Spleen (tissue), 11 donors: ENCODE data around the gene DLG2. TPM values are rescaled to one million over a fixed set of nuclear protein-coding genes. Genes with fewer than 3 reads are reported as not detected.
"Not testable (repeated sequence)": the region's sequence is repeated elsewhere in the genome, so short reads cannot be mapped to it uniquely, and the experiment has no call there.

Experiments used
- DNase-seq: peaks from one replicate; pipeline ENCODE4 v3.0.0-alpha.2; 2020
- H3K27ac ChIP-seq, 8 donors: fragments of 200-600 bp; sonication (generic) in 7 of 8; 1 replicate in 4 of 8; 2 replicates in 4 of 8; pipeline versions ENCODE4 v1.5.0 to v1.8.0; 2016 to 2021; ENCODE audit warnings: inconsistent platforms in 4 of 8, mild to moderate bottlenecking in 4 of 8, moderate library complexity in 1 of 8
- H3K27me3 ChIP-seq, 7 donors: fragments of 200-600 bp; sonication (generic) in 6 of 7; replicated peaks in 1 of 7; 1 replicate in 4 of 7; 2 replicates in 3 of 7; pipeline versions ENCODE4 v1.5.0 to v1.8.0; 2016 to 2021; ENCODE audit warnings: inconsistent platforms in 3 of 7, mild to moderate bottlenecking in 1 of 7
- H3K36me3 ChIP-seq, 6 donors: fragments of 200-600 bp; sonication (generic) in 5 of 6; 1 replicate in 4 of 6; 2 replicates in 2 of 6; pipeline versions ENCODE4 v1.5.0 to v1.8.0; 2016 to 2021; ENCODE audit warnings: inconsistent platforms in 2 of 6
- H3K4me1 ChIP-seq, 6 donors: fragments of 200-600 bp; sonication (generic) in 5 of 6; 1 replicate in 3 of 6; 2 replicates in 3 of 6; pipeline versions ENCODE4 v1.5.0 to v1.8.0; 2016 to 2021; ENCODE audit warnings: inconsistent platforms in 3 of 6
- H3K4me3 ChIP-seq, 8 donors: fragments of 200-600 bp; sonication (generic) in 7 of 8; 1 replicate in 4 of 8; 2 replicates in 4 of 8; pipeline versions ENCODE4 v1.5.0 to v1.8.0; 2016 to 2021; ENCODE audit warnings: inconsistent platforms in 4 of 8, mild to moderate bottlenecking in 4 of 8, moderate library complexity in 2 of 8
- H3K9me3 ChIP-seq, 8 donors: fragments of 200-600 bp; sonication (generic) in 7 of 8; 1 replicate in 4 of 8; 2 replicates in 4 of 8; pipeline versions ENCODE4 v1.5.0 to v1.8.0; 2016 to 2021; ENCODE audit warnings: inconsistent platforms in 4 of 8
- POLR2A ChIP-seq, 3 donors: fragments of 450-650 bp; IDR thresholded peaks; one replicate each; pipeline ENCODE4 v1.5.1; 2017; ENCODE audit warnings: antibody characterized with exemption in 3 of 3, mild to moderate bottlenecking in 1 of 3
- POLR2AphosphoS5 ChIP-seq, 3 donors: sonication (generic); formaldehyde crosslinking; IDR thresholded peaks; one replicate each; pipeline ENCODE4 v1.5.1; 2017; ENCODE audit warnings: antibody characterized with exemption in 3 of 3
- WGBS, 5 donors: extraction: QIAGEN DNeasy Blood & Tissue Kit in 3 of 5; methylation state at CpG; one replicate each; pipeline versions ENCODE4 v1.1.5 to v1.1.7; 2013 to 2018; 5-methylcytosine and 5-hydroxymethylcytosine counted together
- intact Hi-C: fragments of 100-400 bp; cut with DNase I; formaldehyde crosslinking; loops from one replicate; pipeline ENCODE4 v1.15.0; 2023; ENCODE audit warnings: low total_unique reads
- polyA plus RNA-seq, 3 donors: library from polyadenylated mRNA; stranded (reverse); fragments of 200-250 nt; gene quantifications; one replicate each; pipeline ENCODE4 v1.2.1, GENCODE V29; 2013
- total RNA-seq, 7 donors: library from RNA; depleted of rRNA in 3 of 7; stranded (reverse); fragments of >200 nt in 3 of 7; fragmentation: NEBNext Ultra II Directional in 4 of 7; extraction: Animal tissue kit (Norgen Biotek cat#: 25700) in 4 of 7; gene quantifications; one replicate each; pipeline versions ENCODE4 v1.1.0 to v1.2.1, GENCODE V29; 2016 to 2021
- TF ChIP-seq, protein P1 (sequence below), 11 experiments: fragments of 200-600 bp in 7 of 11; fragments of 450-650 bp in 4 of 11; sonication (generic) in 4 of 11; IDR thresholded peaks in 8 of 11; conservative IDR thresholded peaks in 3 of 11; 1 replicate in 7 of 11; 2 replicates in 4 of 11; pipeline versions ENCODE4 v1.4.0 to v1.8.0; 2016 to 2021; ENCODE audit warnings: antibody characterized with exemption in 11 of 11, inconsistent platforms in 4 of 11, mild to moderate bottlenecking in 1 of 11
- donor health status: healthy with polysubstance abuse.
- donor health status: DM: no; HTN: no; CAD: no; lungs with moderate emphysema.
- donor health status: DM: no; HTN: no; CAD: no.
- donor health status: Bipolar disorder and iron deficiency.
- donor health status: healthy.
- donor health status: DM: no; HTN: no; CAD: no.
- donor health status: DM: yes; HTN: yes; CAD: no.

The DLG2 gene
- total and polyA plus RNA-seq, 10 donors, result 0.43 to 12.7 (median 7.9) TPM

DNA sequence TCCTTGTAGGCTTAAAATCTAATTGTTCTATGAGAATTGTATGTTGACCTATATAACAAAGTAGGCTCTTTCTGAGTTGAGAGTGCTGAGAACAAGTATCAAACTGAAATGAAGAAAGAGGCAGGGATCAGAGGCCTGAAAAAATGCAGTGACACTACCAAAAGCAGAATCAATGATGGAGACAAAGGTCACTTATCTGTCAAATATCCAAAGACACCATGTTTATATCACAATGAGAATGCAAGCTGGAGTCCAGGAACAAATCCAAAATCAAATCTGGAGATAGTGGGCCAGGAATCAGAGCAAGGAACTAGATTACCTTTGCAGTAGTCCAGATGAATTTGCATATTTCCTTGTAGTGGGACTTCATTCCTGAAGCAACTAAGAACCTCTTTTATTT is 377.7 kb downstream of the DLG2 start:
- Histone ChIP-seq H3K36me3 (no peaks in the 10 kb centered on the region), H3K27me3 (no peaks in the 10 kb centered on the region), H3K4me3 (no peak overlapping the region), H3K27ac (no peak overlapping the region), H3K9me3 (peaks cover 0 to 17% (median 9%) of the 10 kb centered on the region in 8 donors), H3K4me1 (no peaks in the 10 kb centered on the region)
- intact Hi-C loops, result no loop called here
- TF ChIP-seq POLR2A (IDR thresholded peaks at IDR 0.05) (no peak), POLR2AphosphoS5 (IDR thresholded peaks at IDR 0.05) (no peak)
- TF ChIP-seq, protein P1, sequence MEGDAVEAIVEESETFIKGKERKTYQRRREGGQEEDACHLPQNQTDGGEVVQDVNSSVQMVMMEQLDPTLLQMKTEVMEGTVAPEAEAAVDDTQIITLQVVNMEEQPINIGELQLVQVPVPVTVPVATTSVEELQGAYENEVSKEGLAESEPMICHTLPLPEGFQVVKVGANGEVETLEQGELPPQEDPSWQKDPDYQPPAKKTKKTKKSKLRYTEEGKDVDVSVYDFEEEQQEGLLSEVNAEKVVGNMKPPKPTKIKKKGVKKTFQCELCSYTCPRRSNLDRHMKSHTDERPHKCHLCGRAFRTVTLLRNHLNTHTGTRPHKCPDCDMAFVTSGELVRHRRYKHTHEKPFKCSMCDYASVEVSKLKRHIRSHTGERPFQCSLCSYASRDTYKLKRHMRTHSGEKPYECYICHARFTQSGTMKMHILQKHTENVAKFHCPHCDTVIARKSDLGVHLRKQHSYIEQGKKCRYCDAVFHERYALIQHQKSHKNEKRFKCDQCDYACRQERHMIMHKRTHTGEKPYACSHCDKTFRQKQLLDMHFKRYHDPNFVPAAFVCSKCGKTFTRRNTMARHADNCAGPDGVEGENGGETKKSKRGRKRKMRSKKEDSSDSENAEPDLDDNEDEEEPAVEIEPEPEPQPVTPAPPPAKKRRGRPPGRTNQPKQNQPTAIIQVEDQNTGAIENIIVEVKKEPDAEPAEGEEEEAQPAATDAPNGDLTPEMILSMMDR (IDR thresholded peaks at IDR 0.05 in 8 of 11, conservative IDR thresholded peaks at IDR 0.05 in 3 of 11), result no peak
- DNase-seq, result no peak

DNA sequence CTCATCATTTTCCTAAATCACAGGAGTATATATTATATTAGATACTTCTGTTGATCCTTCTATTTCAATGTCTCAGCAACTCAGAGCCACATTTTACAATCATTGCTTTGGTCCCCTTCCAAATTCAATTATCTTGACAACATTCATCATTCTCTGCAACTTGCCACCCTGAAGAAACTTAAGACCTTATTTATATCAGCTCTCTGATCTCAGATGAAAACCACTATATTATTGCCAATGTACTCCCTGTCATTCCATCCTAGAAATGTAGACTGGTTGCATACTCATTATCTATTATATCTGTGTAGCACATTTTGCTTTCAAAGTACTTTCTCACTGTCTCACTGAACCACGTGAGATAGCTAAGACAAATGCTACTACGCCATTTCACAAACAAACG is 379.3 kb downstream of the DLG2 start:
- WGBS, 5 donors, result 80 to 91% (median 90%) methylated on average over 3 of the region's 3 CpGs
- intact Hi-C loops, result no loop called here
- Histone ChIP-seq H3K36me3 (no peaks in the 10 kb centered on the region), H3K9me3 (peaks cover 0 to under 1% (median 0%) of the 10 kb centered on the region in 8 donors), H3K4me3 (no peak overlapping the region), H3K27ac (no peak overlapping the region), H3K4me1 (no peaks in the 10 kb centered on the region), H3K27me3 (no peaks in the 10 kb centered on the region)
- DNase-seq, result no peak
- TF ChIP-seq POLR2A (IDR thresholded peaks at IDR 0.05) (no peak), POLR2AphosphoS5 (IDR thresholded peaks at IDR 0.05) (no peak)
- TF ChIP-seq, protein P1 (IDR thresholded peaks at IDR 0.05 in 8 of 11, conservative IDR thresholded peaks at IDR 0.05 in 3 of 11), result no peak

DNA sequence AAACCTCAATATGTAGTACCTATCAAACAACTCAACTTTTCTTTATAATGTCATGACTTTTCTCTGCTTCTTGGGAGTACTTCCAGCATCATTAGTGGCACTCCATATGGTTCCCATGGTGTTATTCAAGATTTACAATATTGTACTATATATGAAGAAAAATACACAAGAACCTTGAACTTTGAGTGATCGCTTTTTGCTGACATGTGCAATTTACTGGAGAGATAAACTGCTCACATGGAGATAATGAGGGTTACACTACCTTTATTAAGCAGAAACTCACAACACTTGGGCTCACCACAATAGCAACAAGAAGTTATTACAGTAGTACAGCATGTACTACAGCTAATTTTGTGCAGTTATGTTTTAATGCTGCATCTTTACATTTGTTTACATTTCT is 388.2 kb downstream of the DLG2 start:
- H3K36me3 ChIP-seq, result no peaks in the 10 kb centered on the region
- H3K27me3 ChIP-seq, result no peaks in the 10 kb centered on the region
- no peak for DNase-seq
- peaks cover 0 to 21% (median 15%) of the 10 kb centered on the region in 8 donors for H3K9me3 ChIP-seq
- no peak overlapping the region for H3K4me3 ChIP-seq
- intact Hi-C loops, result no loop called here
- TF ChIP-seq POLR2AphosphoS5 (IDR thresholded peaks at IDR 0.05), result no peak
- WGBS, 5 donors, result 82 to 93% (median 88%) methylated on average over 1 of the region's 1 CpG
- no peaks in the 10 kb centered on the region for H3K4me1 ChIP-seq
- no peak overlapping the region for H3K27ac ChIP-seq

DNA sequence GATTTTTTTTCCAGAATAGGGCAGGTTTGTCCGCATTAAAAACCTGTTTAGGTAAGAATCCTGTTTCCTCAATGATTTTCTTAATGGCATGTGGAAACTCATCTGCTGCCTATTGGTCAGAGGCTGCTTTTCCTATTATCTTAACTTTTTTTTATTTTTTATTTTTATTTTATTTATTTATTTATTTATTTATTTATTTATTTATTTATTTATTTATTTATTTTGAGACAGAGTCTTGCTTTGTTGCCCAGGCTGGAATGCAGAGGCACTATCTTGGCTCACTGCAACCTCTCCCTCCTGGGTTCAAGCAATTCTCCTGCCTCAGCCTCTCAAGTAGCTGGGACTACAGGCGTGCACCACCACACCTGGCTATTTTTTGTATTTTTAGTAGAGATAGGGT is 389.1 kb downstream of the DLG2 start:
- 81 to 95% (median 90%) methylated on average over 2 of the region's 2 CpGs for WGBS, 5 donors
- H3K4me3 ChIP-seq, H3K36me3 ChIP-seq, DNase-seq, H3K4me1 ChIP-seq, intact Hi-C loops, H3K27me3 ChIP-seq, H3K27ac ChIP-seq: not testable (repeated sequence)
- H3K9me3 ChIP-seq, result peaks cover 0 to 21% (median 15%) of the 10 kb centered on the region in 8 donors

DNA sequence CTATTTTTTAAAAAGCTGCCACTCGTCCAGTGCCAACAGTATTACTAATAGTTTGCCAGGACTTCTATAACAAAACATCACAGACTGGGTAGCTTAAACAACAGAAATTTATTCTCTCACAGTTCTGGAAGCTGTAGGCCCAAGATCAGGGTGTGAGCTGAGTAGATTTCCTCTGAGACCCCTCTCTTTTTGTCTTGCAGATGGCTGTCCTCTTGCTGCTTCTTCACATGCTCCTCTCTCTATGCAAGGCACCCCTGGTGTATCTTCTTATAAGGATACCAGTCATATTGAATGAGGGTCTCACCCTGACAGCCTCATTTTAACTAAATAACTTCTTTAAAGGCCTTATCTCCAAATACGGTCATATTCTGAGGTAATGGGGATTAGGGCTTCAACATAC is 390.9 kb downstream of the DLG2 start:
- DNase-seq, result no peak
- no peaks in the 10 kb centered on the region for H3K36me3 ChIP-seq
- H3K27me3 ChIP-seq, result no peaks in the 10 kb centered on the region
- peaks cover 0 to 38% (median 20%) of the 10 kb centered on the region in 8 donors for H3K9me3 ChIP-seq
- no peaks in the 10 kb centered on the region for H3K4me1 ChIP-seq
- H3K27ac ChIP-seq, result no peak overlapping the region
- TF ChIP-seq POLR2AphosphoS5 (IDR thresholded peaks at IDR 0.05) (no peak), POLR2A (IDR thresholded peaks at IDR 0.05) (no peak)
- TF ChIP-seq, protein P1 (IDR thresholded peaks at IDR 0.05 in 8 of 11, conservative IDR thresholded peaks at IDR 0.05 in 3 of 11), result no peak
- WGBS, 5 donors, result 79 to 89% (median 85%) methylated on average over 2 of the region's 2 CpGs
- H3K4me3 ChIP-seq, result no peak overlapping the region
- intact Hi-C loops, result no loop called here
